Spleen (tissue), 7 donors: ENCODE data around the gene PCLO.

ENCODE experiments used
- CTCF ChIP-seq, 11 experiments: fragments of 200-600 bp in 7 of 11; fragments of 450-650 bp in 4 of 11; sonication (generic) in 4 of 11; IDR thresholded peaks in 8 of 11; conservative IDR thresholded peaks in 3 of 11; 1 replicate in 7 of 11; 2 replicates in 4 of 11; pipeline versions ENCODE4 v1.4.0 to v1.8.0; 2016 to 2021; ENCODE audit warnings: antibody characterized with exemption in 11 of 11, inconsistent platforms in 4 of 11, mild to moderate bottlenecking in 1 of 11
- POLR2A ChIP-seq, 3 donors: fragments of 450-650 bp; IDR thresholded peaks; one replicate each; pipeline ENCODE4 v1.5.1; 2017; ENCODE audit warnings: antibody characterized with exemption in 3 of 3, mild to moderate bottlenecking in 1 of 3
- donor health status: DM: no; HTN: no; CAD: no; lungs with moderate emphysema.
- donor health status: DM: no; HTN: no; CAD: no.
- donor health status: DM: no; HTN: no; CAD: no.

- TF ChIP-seq CTCF (IDR thresholded peaks at IDR 0.05 in 8 of 11, conservative IDR thresholded peaks at IDR 0.05 in 3 of 11): no peak
- TF ChIP-seq POLR2A (IDR thresholded peaks at IDR 0.05): no peak
These were observed 205.2 kb downstream of the PCLO start for GRCh38 chr7:82957521-82957920.
